Kidney (tissue), 14 donors: ENCODE measurements around the gene GP1BA. TPM values are rescaled to one million over a fixed set of nuclear protein-coding genes. Genes with fewer than 3 reads are reported as not detected.
"Not testable (repeated sequence)": the region's sequence is repeated elsewhere in the genome, so short reads cannot be mapped to it uniquely, and the experiment has no call there.

Experiments used
- DNase-seq, 5 donors: peaks; one replicate each; pipeline ENCODE4 v3.0.0-alpha.2; 2013 to 2020
- FAIRE-seq: peaks from 2 replicates; lab custom pipeline; 2012; peaks lifted over from hg19 to GRCh38; lab: Jason Lieb, UNC
- H3K27ac ChIP-seq, 2 donors: one replicate each; pipeline ENCODE4 v1.7.0; 2013; ENCODE audit warnings: low read depth in 2 of 2, low read length in 2 of 2, inconsistent platforms in 1 of 2
- H3K27me3 ChIP-seq: one replicate; pipeline ENCODE4 v1.7.1; 2013; ENCODE audit warnings: low read length, inconsistent platforms; ENCODE audit not compliant: control insufficient read depth, insufficient read depth
- H3K36me3 ChIP-seq, 3 donors: one replicate each; pipeline versions ENCODE4 v1.7.0 to v1.7.1; 2013; ENCODE audit warnings: low read length in 3 of 3, control low read depth in 1 of 3, inconsistent platforms in 1 of 3; ENCODE audit not compliant: insufficient read depth in 3 of 3, control insufficient read depth in 2 of 3
- H3K4me1 ChIP-seq, 3 donors: one replicate each; pipeline versions ENCODE4 v1.7.0 to v1.7.1; 2013; ENCODE audit warnings: low read length in 3 of 3, inconsistent platforms in 1 of 3, low read depth in 1 of 3; ENCODE audit not compliant: control insufficient read depth in 2 of 3, insufficient read depth in 2 of 3
- H3K4me3 ChIP-seq, 3 donors: one replicate each; pipeline versions ENCODE4 v1.7.0 to v1.8.1; 2013; ENCODE audit warnings: low read length in 3 of 3, control low read depth in 1 of 3, inconsistent platforms in 1 of 3
- H3K9ac ChIP-seq, 3 donors: one replicate each; pipeline versions ENCODE4 v1.7.0 to v1.7.1; 2013; ENCODE audit warnings: low read length in 3 of 3, control low read depth in 1 of 3, inconsistent platforms in 1 of 3
- H3K9me3 ChIP-seq, 3 donors: one replicate each; pipeline versions ENCODE4 v1.7.0 to v1.7.1; 2013; ENCODE audit warnings: low read length in 3 of 3, control low read depth in 1 of 3, inconsistent platforms in 1 of 3; ENCODE audit not compliant: control insufficient read depth in 2 of 3, insufficient read depth in 1 of 3
- CTCF ChIP-seq: IDR thresholded peaks from 3 replicates; pipeline ENCODE4 v1.5.1; 2012; ENCODE audit warnings: mild to moderate bottlenecking, moderate library complexity, borderline replicate concordance; ENCODE audit not compliant: insufficient read depth; ENCODE audit errors: extremely low read depth
- intact Hi-C: fragments of 100-400 bp; cut with DNase I; formaldehyde crosslinking; loops from one replicate; pipeline ENCODE4 v1.11.1; 2022
- polyA plus RNA-seq: library from polyadenylated mRNA; stranded (reverse); fragments of 350-450 nt; fragmentation: Illumina TruSeq; extraction: RNeasy Lipid Tissue Mini Kit (QIAGEN cat#74804); gene quantifications from one replicate; pipeline ENCODE4 v1.2.3, GENCODE V29; 2014; ENCODE audit warnings: low read depth, low replicate concordance; ENCODE audit not compliant: insufficient read depth
- total RNA-seq: library from RNA; stranded (reverse); fragmentation: NEBNext Ultra II Directional; extraction: Animal tissue kit (Norgen Biotek cat#: 25700); gene quantifications from one replicate; pipeline ENCODE4 v1.2.1, GENCODE V29; 2021
- donor health status: control.
- donor health status: control.
- donor health status: control.
- donor health status: control.
- donor health status: control.
- donor health status: DM: yes; HTN: yes; CAD: no.
- donor health status: Normal renal cell carcinoma (clear cell type).

The GP1BA gene
- total and polyA plus RNA-seq, 2 donors from 2014 or later: not detected

- H3K4me3 ChIP-seq: no peak overlapping the region
- no peaks in the 10 kb centered on the region for H3K4me1 ChIP-seq
- DNase-seq (no peak), FAIRE-seq (no peak)
- intact Hi-C loops: no loop called here
- H3K36me3 ChIP-seq: no peaks in the 10 kb centered on the region
- no peak for TF ChIP-seq CTCF
- H3K27ac ChIP-seq: no peak overlapping the region
- H3K9me3 ChIP-seq: no peaks in the 10 kb centered on the region
- no peak overlapping the region for H3K9ac ChIP-seq
- no peaks in the 10 kb centered on the region for H3K27me3 ChIP-seq
These were observed 12.5 kb upstream of the GP1BA start for GRCh38 chr17:4919511-4920047.

GRCh38 chr17:4920351-4921048, 11.6 kb upstream of the GP1BA start:
- H3K9ac ChIP-seq: no peak overlapping the region
- H3K36me3 ChIP-seq: no peaks in the 10 kb centered on the region
- H3K4me3 ChIP-seq: no peak overlapping the region
- H3K9me3 ChIP-seq: no peaks in the 10 kb centered on the region
- no peaks in the 10 kb centered on the region for H3K27me3 ChIP-seq
- FAIRE-seq (no peak), DNase-seq (no peak)
- no peak overlapping the region for H3K27ac ChIP-seq
- intact Hi-C loops: no loop called here
- no peak for TF ChIP-seq CTCF
- no peaks in the 10 kb centered on the region for H3K4me1 ChIP-seq

GRCh38 chr17:4921320-4921719, 10.8 kb upstream of the GP1BA start:
- Histone ChIP-seq H3K4me1 (no peaks in the 10 kb centered on the region), H3K9ac (no peak overlapping the region), H3K27me3 (no peaks in the 10 kb centered on the region), H3K9me3 (no peaks in the 10 kb centered on the region), H3K27ac (no peak overlapping the region), H3K36me3 (no peaks in the 10 kb centered on the region), H3K4me3 (no peak overlapping the region)
- DNase-seq (no peak), FAIRE-seq (no peak)
- intact Hi-C loops: no loop called here
- no peak for TF ChIP-seq CTCF

GRCh38 chr17:4926577-4927335, 5.3 kb upstream of the GP1BA start:
- FAIRE-seq: not testable (repeated sequence)

More at GRCh38 chr17:4926577-4927335, 5.3 kb upstream of the GP1BA start:
- H3K27ac ChIP-seq, intact Hi-C loops, DNase-seq, H3K4me1 ChIP-seq, H3K9me3 ChIP-seq, H3K4me3 ChIP-seq, H3K9ac ChIP-seq, H3K36me3 ChIP-seq, H3K27me3 ChIP-seq: not testable (repeated sequence)
